Liver (tissue), 9 donors: Measurements from ENCODE around the gene WASF2. TPM values are rescaled to one million over a fixed set of nuclear protein-coding genes. Genes with fewer than 3 reads are reported as not detected.

Source experiments
- DNase-seq: peaks from one replicate; pipeline ENCODE4 v3.0.0-alpha.2; 2017; ENCODE audit warnings: low spot score
- H3K27ac ChIP-seq, 2 donors: one replicate each; pipeline ENCODE4 v1.7.0; 2013; ENCODE audit warnings: inconsistent platforms in 2 of 2, low read length in 2 of 2, control low read depth in 1 of 2, low read depth in 1 of 2, mild to moderate bottlenecking in 1 of 2
- H3K27me3 ChIP-seq, 4 donors: one replicate each; pipeline versions ENCODE4 v1.6.1 to v1.7.0; 2013; ENCODE audit warnings: low read length in 3 of 4, inconsistent platforms in 1 of 4, mild to moderate bottlenecking in 1 of 4, moderate library complexity in 1 of 4; ENCODE audit not compliant: control insufficient read depth in 4 of 4, insufficient read depth in 4 of 4
- H3K36me3 ChIP-seq, 4 donors: one replicate each; pipeline versions ENCODE4 v1.6.1 to v1.7.0; 2013; ENCODE audit warnings: low read length in 3 of 4, mild to moderate bottlenecking in 3 of 4, low read depth in 1 of 4, moderate library complexity in 1 of 4; ENCODE audit not compliant: control insufficient read depth in 4 of 4, insufficient read depth in 3 of 4
- H3K4me1 ChIP-seq, 4 donors: one replicate each; pipeline versions ENCODE4 v1.6.1 to v1.7.0; 2013; ENCODE audit warnings: low read length in 3 of 4, mild to moderate bottlenecking in 3 of 4, moderate library complexity in 1 of 4; ENCODE audit not compliant: control insufficient read depth in 4 of 4, insufficient read depth in 4 of 4
- H3K4me3 ChIP-seq, 3 donors: one replicate each; pipeline versions ENCODE4 v1.6.1 to v1.7.0; 2013; ENCODE audit warnings: low read length in 3 of 3, control low read depth in 1 of 3, low read depth in 1 of 3, mild to moderate bottlenecking in 1 of 3
- H3K9ac ChIP-seq, 2 donors: one replicate each; pipeline ENCODE4 v1.7.0; 2013; ENCODE audit warnings: low read length in 2 of 2, mild to moderate bottlenecking in 2 of 2, moderate library complexity in 2 of 2, control low read depth in 1 of 2, low read depth in 1 of 2
- H3K9me3 ChIP-seq, 4 donors: one replicate each; pipeline versions ENCODE4 v1.6.1 to v1.7.0; 2013; ENCODE audit warnings: low read length in 3 of 4; ENCODE audit not compliant: control insufficient read depth in 4 of 4
- ATF3 ChIP-seq: IDR thresholded peaks from 2 replicates; pipeline ENCODE4 v1.6.1; 2016; ENCODE audit warnings: antibody characterized with exemption
- CTCF ChIP-seq: fragments of 150-350 bp; IDR thresholded peaks from 2 replicates; pipeline ENCODE4 v1.5.1; 2017; ENCODE audit warnings: improper control_type of control experiment, low read depth, low read length; ENCODE audit not compliant: missing input control
- EGR1 ChIP-seq, 2 donors: IDR thresholded peaks; 2 replicates each; pipeline ENCODE4 v1.6.1; 2016 to 2018; ENCODE audit warnings: antibody characterized with exemption in 2 of 2, low read depth in 2 of 2
- FOXA1 ChIP-seq: IDR thresholded peaks from 2 replicates; pipeline ENCODE4 v1.6.1; 2016; ENCODE audit warnings: antibody characterized with exemption
- FOXA2 ChIP-seq: IDR thresholded peaks from 2 replicates; pipeline ENCODE4 v1.6.1; 2016; ENCODE audit warnings: antibody characterized with exemption
- GABPA ChIP-seq, 2 donors: IDR thresholded peaks in 1 of 2; conservative IDR thresholded peaks in 1 of 2; 2 replicates each; pipeline ENCODE4 v1.6.1; 2016; ENCODE audit warnings: antibody characterized with exemption in 2 of 2, mild to moderate bottlenecking in 1 of 2, moderate library complexity in 1 of 2
- HNF4A ChIP-seq, 2 donors: conservative IDR thresholded peaks; 2 replicates each; pipeline ENCODE4 v1.6.1; 2016; ENCODE audit warnings: antibody characterized with exemption in 2 of 2, mild to moderate bottlenecking in 2 of 2
- HNF4G ChIP-seq: IDR thresholded peaks from 2 replicates; pipeline ENCODE4 v1.6.1; 2016; ENCODE audit warnings: antibody characterized with exemption
- JUND ChIP-seq, 2 donors: IDR thresholded peaks; 2 replicates each; pipeline ENCODE4 v1.6.1; 2016; ENCODE audit warnings: antibody characterized with exemption in 2 of 2
- MAX ChIP-seq: IDR thresholded peaks from 2 replicates; pipeline ENCODE4 v1.6.1; 2016; ENCODE audit warnings: antibody characterized with exemption
- NR2F2 ChIP-seq: IDR thresholded peaks from 2 replicates; pipeline ENCODE4 v1.6.1; 2016; ENCODE audit warnings: antibody characterized with exemption
- RAD21 ChIP-seq, 2 donors: IDR thresholded peaks; 2 replicates each; pipeline ENCODE4 v1.6.1; 2016; ENCODE audit warnings: antibody characterized with exemption in 2 of 2, mild to moderate bottlenecking in 2 of 2
- REST ChIP-seq: IDR thresholded peaks from 2 replicates; pipeline ENCODE4 v1.6.1; 2016; ENCODE audit warnings: antibody characterized with exemption, mild to moderate bottlenecking
- RXRA ChIP-seq, 2 donors: IDR thresholded peaks; 2 replicates each; pipeline ENCODE4 v1.6.1; 2017 to 2018; ENCODE audit warnings: antibody characterized with exemption in 2 of 2, mild to moderate bottlenecking in 1 of 2
- SP1 ChIP-seq: IDR thresholded peaks from 2 replicates; pipeline ENCODE4 v1.6.1; 2018; ENCODE audit warnings: antibody characterized with exemption, mild to moderate bottlenecking
- TAF1 ChIP-seq: conservative IDR thresholded peaks from 2 replicates; pipeline ENCODE4 v1.6.1; 2016; ENCODE audit warnings: antibody characterized with exemption, mild to moderate bottlenecking
- YY1 ChIP-seq: IDR thresholded peaks from 2 replicates; pipeline ENCODE4 v1.6.1; 2016; ENCODE audit warnings: antibody characterized with exemption, mild to moderate bottlenecking
- ZBTB33 ChIP-seq: IDR thresholded peaks from 2 replicates; pipeline ENCODE4 v1.6.1; 2016; ENCODE audit warnings: antibody characterized with exemption
- WGBS: extraction: QIAGEN DNeasy Blood & Tissue Kit; methylation state at CpG from one replicate; pipeline ENCODE4 v1.1.7; 2013; 5-methylcytosine and 5-hydroxymethylcytosine counted together
- polyA plus RNA-seq, 2 donors: library from polyadenylated mRNA; stranded (reverse) in 1 of 2; unstranded in 1 of 2; fragments of 200-250 nt in 1 of 2; fragments of >200 nt in 1 of 2; fragmentation: Nextera tagmentation in 1 of 2; extraction: Ambion mirVana in 1 of 2; gene quantifications; one replicate each; pipeline versions ENCODE4 v1.2.1 to v1.2.3, GENCODE V29; 2013 to 2015
- total RNA-seq, 2 donors: library from RNA; depleted of rRNA; stranded (reverse); fragments of >200 nt; gene quantifications; one replicate each; pipeline ENCODE4 v1.2.3, GENCODE V29; 2014
- donor health status: healthy.
- donor health status: healthy.
- donor health status: healthy.
- donor health status: healthy.
- donor health status: healthy.

The WASF2 gene
- total and polyA plus RNA-seq, 4 donors: 11.6 to 37.7 (median 18.7) TPM

- H3K9me3 ChIP-seq: no peaks in the 10 kb centered on the region
- no peak for DNase-seq
- no peaks in the 10 kb centered on the region for H3K36me3 ChIP-seq
- H3K4me3 ChIP-seq: no peak overlapping the region
- TF ChIP-seq RAD21 (IDR thresholded peaks at IDR 0.05) (no peak), HNF4A (conservative IDR thresholded peaks at IDR 0.05) (no peak), MAX (no peak), JUND (IDR thresholded peaks at IDR 0.05) (no peak), SP1 (no peak), REST (no peak), RXRA (IDR thresholded peaks at IDR 0.05) (no peak), EGR1 (IDR thresholded peaks at IDR 0.05; ENCODE audit: low read depth in 2 of 2) (no peak), YY1 (no peak), FOXA1 (no peak), HNF4G (no peak), ATF3 (no peak)
- WGBS: 90% methylated on average over 4 of the region's 4 CpGs
- H3K27ac ChIP-seq: no peak overlapping the region
- no peaks in the 10 kb centered on the region for H3K27me3 ChIP-seq
- no peak overlapping the region for H3K9ac ChIP-seq
- H3K4me1 ChIP-seq: peaks cover 0 to 3% (median 0%) of the 10 kb centered on the region in 4 donors
These were observed 14.2 kb downstream of the WASF2 start for GRCh38 chr1:27475720-27476119.

- Histone ChIP-seq H3K27ac (no peak overlapping the region), H3K27me3 (no peaks in the 10 kb centered on the region), H3K4me1 (peaks cover 0 to 18% (median 2%) of the 10 kb centered on the region in 4 donors), H3K36me3 (no peaks in the 10 kb centered on the region), H3K9ac (no peak overlapping the region), H3K9me3 (no peaks in the 10 kb centered on the region), H3K4me3 (no peak overlapping the region)
- TF ChIP-seq YY1 (no peak), NR2F2 (no peak), TAF1 (no peak), RXRA (IDR thresholded peaks at IDR 0.05) (no peak), ATF3 (no peak), GABPA (IDR thresholded peaks at IDR 0.05 in 1 of 2, conservative IDR thresholded peaks at IDR 0.05 in 1 of 2) (no peak), RAD21 (IDR thresholded peaks at IDR 0.05) (no peak), ZBTB33 (no peak), FOXA2 (no peak), HNF4G (no peak), SP1 (no peak), EGR1 (IDR thresholded peaks at IDR 0.05; ENCODE audit: low read depth in 2 of 2) (no peak), JUND (IDR thresholded peaks at IDR 0.05) (no peak), CTCF (no peak), MAX (no peak), REST (no peak)
- WGBS: 73% methylated on average over 7 of the region's 7 CpGs
- no peak for DNase-seq
These were observed 16.2 kb downstream of the WASF2 start for GRCh38 chr1:27473755-27474154.
